Endodermal cell (in vitro differentiated cells): Measurements from ENCODE around the gene ART1. TPM values are rescaled to one million over a fixed set of nuclear protein-coding genes. Genes with fewer than 3 reads are reported as not detected.
"Not testable (repeated sequence)": the region's sequence is repeated elsewhere in the genome, so short reads cannot be mapped to it uniquely, and the experiment has no call there.

Source experiments
- DNase-seq: peaks from one replicate; pipeline ENCODE4 v3.0.0-alpha.2; 2017
- H3K27ac ChIP-seq: 2 replicates; pipeline ENCODE4 v1.5.1; 2013; ENCODE audit warnings: mild to moderate bottlenecking, low read depth, low read length, moderate library complexity
- H3K27me3 ChIP-seq: 2 replicates; pipeline ENCODE4 v1.6.1; 2013; ENCODE audit warnings: mild to moderate bottlenecking, low read length, moderate library complexity; ENCODE audit not compliant: insufficient read depth, control insufficient read depth, poor library complexity, severe bottlenecking
- H3K36me3 ChIP-seq: 2 replicates; pipeline ENCODE4 v1.7.0; 2013; ENCODE audit warnings: mild to moderate bottlenecking, low read length, moderate library complexity; ENCODE audit not compliant: control insufficient read depth, insufficient read depth
- H3K4me1 ChIP-seq: one replicate; pipeline ENCODE4 v1.7.0; 2013; ENCODE audit warnings: low read length; ENCODE audit not compliant: control insufficient read depth, insufficient read depth
- H3K4me3 ChIP-seq: 2 replicates; pipeline ENCODE4 v1.5.1; 2013; ENCODE audit warnings: mild to moderate bottlenecking, low read length, moderate library complexity
- H3K9ac ChIP-seq: 2 replicates; pipeline ENCODE4 v1.6.1; 2013; ENCODE audit warnings: mild to moderate bottlenecking, low read length, moderate library complexity; ENCODE audit not compliant: poor library complexity, severe bottlenecking; ENCODE audit errors: extremely low read depth
- H3K9me3 ChIP-seq: 2 replicates; pipeline ENCODE4 v1.6.1; 2013; ENCODE audit warnings: mild to moderate bottlenecking, low read length, moderate library complexity; ENCODE audit not compliant: control insufficient read depth
- H3K27ac Mint-ChIP-seq: 2 replicates; pipeline ENCODE4 v1.8.0; 2020; ENCODE audit warnings: mixed read lengths
- H3K27me3 Mint-ChIP-seq: 2 replicates; pipeline ENCODE4 v1.8.0; 2021; ENCODE audit warnings: mild to moderate bottlenecking, mixed read lengths; ENCODE audit not compliant: insufficient read depth
- H3K36me3 Mint-ChIP-seq: 2 replicates; pipeline ENCODE4 v1.8.0; 2020; ENCODE audit warnings: low read depth, mixed read lengths
- H3K4me1 Mint-ChIP-seq: 2 replicates; pipeline ENCODE4 v1.8.0; 2020; ENCODE audit warnings: mixed read lengths
- H3K4me3 Mint-ChIP-seq: 2 replicates; pipeline ENCODE4 v1.8.0; 2020; ENCODE audit warnings: mild to moderate bottlenecking, moderate library complexity, mixed read lengths
- H3K9me3 Mint-ChIP-seq: 2 replicates; pipeline ENCODE4 v1.8.0; 2020; ENCODE audit warnings: mild to moderate bottlenecking, mixed read lengths
- CTCF ChIP-seq: fragments of 200-600 bp; sonication (generic); conservative IDR thresholded peaks from 2 replicates; pipeline ENCODE4 v1.5.0; 2021; ENCODE audit warnings: antibody characterized with exemption, mild to moderate bottlenecking
- WGBS, 2 experiments: methylation state at CpG; one replicate each; pipeline versions ENCODE4 v1.1.5 to v1.1.7; 2013; ENCODE audit warnings: missing lambda C conversion rate in 2 of 2, mixed read lengths in 1 of 2; ENCODE audit not compliant: insufficient coverage in 1 of 2, insufficient read length in 1 of 2; 5-methylcytosine and 5-hydroxymethylcytosine counted together
- total RNA-seq, 2 donors: library from RNA; stranded (reverse); fragmentation: NEBNext Ultra II Directional in 1 of 2; extraction: Animal tissue kit (Norgen Biotek cat#: 25700) in 1 of 2; gene quantifications; 2 replicates in 1 of 2; 3 replicates in 1 of 2; pipeline ENCODE4 v1.2.1, GENCODE V29; 2021

ART1 gene
- total RNA-seq, 2 donors from 2014 or later = not detected

DNA sequence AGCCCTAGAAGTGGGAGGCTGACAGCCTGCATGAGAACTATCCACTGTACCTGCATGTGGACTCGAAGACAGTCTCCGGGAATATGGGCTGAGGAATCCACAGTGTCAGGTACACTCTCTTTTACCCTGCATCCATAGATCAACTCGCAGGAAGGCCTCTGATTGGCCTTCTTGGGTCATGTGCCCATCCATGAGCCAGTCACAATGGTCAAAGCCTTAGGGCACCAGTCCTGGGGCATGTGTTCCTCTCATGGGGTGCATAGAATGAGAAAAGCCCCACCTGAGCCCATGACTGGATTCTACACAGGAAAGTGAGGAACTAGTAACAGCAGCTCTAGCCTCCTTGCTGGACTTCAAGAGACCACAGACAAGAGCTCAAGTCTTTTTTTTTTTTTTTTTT, 10.6 kb downstream of the ART1 start:
- 91 to 96% methylated on average over 3 of the region's 3 CpGs for WGBS, 2 experiments
- no peaks in the 10 kb centered on the region for H3K27me3 ChIP-seq
- no peak overlapping the region for H3K4me3 ChIP-seq
- Mint-ChIP-seq H3K36me3 (no peaks in the 10 kb centered on the region), H3K9me3 (peaks cover 7% of the 10 kb centered on the region), H3K4me3 (no peak overlapping the region), H3K27me3 (peaks cover 4% of the 10 kb centered on the region), H3K4me1 (peaks cover 4% of the 10 kb centered on the region), H3K27ac (no peak overlapping the region)
- H3K36me3 ChIP-seq = no peaks in the 10 kb centered on the region
- no peaks in the 10 kb centered on the region for H3K9me3 ChIP-seq
- DNase-seq = no peak
- no peak for TF ChIP-seq CTCF
- no peak overlapping the region for H3K27ac ChIP-seq
- no peaks in the 10 kb centered on the region for H3K4me1 ChIP-seq
- H3K9ac ChIP-seq = no peak overlapping the region

GRCh38 chr11:3657331-3657730, 12.4 kb downstream of the ART1 start:
- H3K4me1 Mint-ChIP-seq, H3K4me1 ChIP-seq, H3K27ac Mint-ChIP-seq, H3K36me3 Mint-ChIP-seq, H3K27me3 ChIP-seq, H3K9ac ChIP-seq, H3K36me3 ChIP-seq, H3K27ac ChIP-seq, H3K27me3 Mint-ChIP-seq, H3K4me3 ChIP-seq, DNase-seq, H3K9me3 Mint-ChIP-seq, H3K4me3 Mint-ChIP-seq, H3K9me3 ChIP-seq: not testable (repeated sequence)
- WGBS, 2 experiments = 95 to 96% methylated on average over 4 to 5 of the region's 5 CpGs

DNA sequence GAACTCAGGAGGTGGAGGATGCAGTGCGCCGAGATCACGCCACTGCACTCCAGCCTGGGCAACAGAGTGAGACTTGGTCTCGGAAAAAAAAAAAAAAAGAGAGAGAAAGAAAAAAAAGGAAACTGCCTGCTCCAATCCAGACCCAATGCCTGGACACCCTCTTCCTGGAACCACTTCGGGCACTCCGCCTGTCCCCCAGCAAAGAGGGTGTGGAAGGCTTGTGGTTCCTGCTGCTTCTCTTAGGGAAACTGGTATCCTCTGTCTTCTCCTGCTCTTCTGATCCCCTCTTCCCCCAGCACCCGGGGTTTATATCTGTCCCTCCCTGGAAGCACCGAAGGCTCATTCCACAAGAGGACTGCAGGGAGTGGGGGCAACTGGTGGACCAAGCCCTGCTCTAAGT, 13.3 kb downstream of the ART1 start:
- H3K27ac ChIP-seq = no peak overlapping the region
- Mint-ChIP-seq H3K36me3 (no peaks in the 10 kb centered on the region), H3K27me3 (peaks cover 4% of the 10 kb centered on the region), H3K9me3 (peaks cover 7% of the 10 kb centered on the region), H3K4me1 (no peaks in the 10 kb centered on the region), H3K4me3 (no peak overlapping the region), H3K27ac (no peak overlapping the region)
- WGBS, 2 experiments = 95 to 97% methylated on average over 5 to 8 of the region's 8 CpGs
- H3K36me3 ChIP-seq = no peaks in the 10 kb centered on the region
- no peaks in the 10 kb centered on the region for H3K4me1 ChIP-seq
- DNase-seq = no peak
- H3K4me3 ChIP-seq = no peak overlapping the region
- H3K9ac ChIP-seq = no peak overlapping the region
- H3K9me3 ChIP-seq = no peaks in the 10 kb centered on the region
- TF ChIP-seq CTCF = no peak
- H3K27me3 ChIP-seq = no peaks in the 10 kb centered on the region
